ENCODE measurements around the gene ADI1. TPM values are rescaled to one million over a fixed set of nuclear protein-coding genes. Genes with fewer than 3 reads are reported as not detected.

ADI1 gene
- polyA plus RNA-seq, 1 of the 3 experiments (the other 2 are of a cell fraction): 67.2 TPM

DNA sequence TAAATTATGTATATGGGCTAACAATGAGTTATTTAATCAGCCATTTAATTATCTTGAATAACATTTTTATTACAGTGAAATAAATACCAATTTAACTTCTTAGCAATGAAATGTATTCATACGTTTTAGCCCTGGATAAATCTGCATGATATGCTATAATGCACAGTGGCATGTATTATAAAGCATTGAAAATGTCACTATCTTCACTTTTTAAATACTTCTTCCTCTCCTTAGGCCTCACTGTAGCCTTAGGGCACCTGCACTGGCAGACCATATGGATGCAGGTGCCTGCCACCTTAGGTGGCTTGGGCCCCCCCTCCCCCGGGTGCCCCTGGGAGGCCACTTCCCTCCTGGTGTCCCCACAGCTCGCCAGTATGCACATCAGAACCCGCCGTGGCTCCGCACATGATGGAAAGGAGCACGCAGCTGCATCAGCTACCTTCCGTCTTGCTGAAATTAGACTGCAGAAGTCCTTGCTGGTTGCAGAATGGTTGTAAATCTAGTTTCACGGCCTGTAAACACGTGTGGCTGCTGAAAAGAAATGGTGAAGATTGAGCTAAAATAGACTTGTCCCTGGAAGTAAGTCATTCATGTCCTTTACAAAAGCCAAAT lies 56.7 kb downstream of the ADI1 start:
- TF ChIP-seq JUND (IDR thresholded peaks at IDR 0.05) (no peak), NRF1 (IDR thresholded peaks at IDR 0.05; ENCODE audit: low read depth, low read length) (no peak), IRF3 (IDR thresholded peaks at IDR 0.05; ENCODE audit: low read depth, low read length) (no peak), USF1 (IDR thresholded peaks at IDR 0.05; ENCODE audit: borderline replicate concordance, low read depth) (no peak), YY1 (IDR thresholded peaks at IDR 0.05; ENCODE audit: low read depth) (no peak), GABPA (IDR thresholded peaks at IDR 0.05; ENCODE audit: low read depth) (no peak), TAF1 (IDR thresholded peaks at IDR 0.05; ENCODE audit: borderline replicate concordance, low read depth, low read length) (no peak), FOXJ3 (CRISPR knock-in tag; IDR thresholded peaks at IDR 0.05) (no peak), MEF2A (IDR thresholded peaks at IDR 0.05; ENCODE audit: borderline replicate concordance, low read depth) (no peak)
- WGBS (ENCODE audit: low lambda C conversion rate): 74% methylated on average over 10 of the region's 10 CpGs
- CTCF ChIA-PET: interaction anchor here (0.6 to 9.4 kb wide), 27 partner anchors 9 to 264 kb away, joined by 3 to 132 read pairs (median 5); partner anchors contain the start of genes ADI1 and TRAPPC12

GRCh38 chr2:3461801-3462492 lies 57.4 kb downstream of the ADI1 start:
- no peak overlapping the region for H3K9ac ChIP-seq
- H3K27me3 ChIP-seq (ENCODE audit: insufficient read depth): no peaks in the 10 kb centered on the region
- WGBS (ENCODE audit: low lambda C conversion rate): 78% methylated on average over 12 of the region's 12 CpGs
- ChIA-PET CTCF (interaction anchor here (0.6 to 9.4 kb wide), 37 partner anchors 9 to 1390 kb away, joined by 3 to 132 read pairs (median 4); partner anchors contain the start of genes RNASEH1 and TRAPPC12), POLR2A (no interaction called here)
- no peak overlapping the region for H3K4me2 ChIP-seq
- H3K9me2 ChIP-seq: no peaks in the 10 kb centered on the region
- H3K79me2 ChIP-seq (ENCODE audit: insufficient read depth): no peaks in the 10 kb centered on the region
- no peaks in the 10 kb centered on the region for H3K9me3 ChIP-seq
- peaks cover 16 to 22% of the 10 kb centered on the region in 2 experiments; a peak in 3 of 4 replicates for H3K4me1 ChIP-seq (ENCODE audit: control insufficient read depth in 1 of 2, insufficient read depth in 2 of 2, low read depth in 1 of 2, low read length in 1 of 2)
- H3F3A ChIP-seq (replicated peaks; ENCODE audit: insufficient read depth): peaks cover 7% of the 10 kb centered on the region
- H2AFZ ChIP-seq (ENCODE audit: low read depth): no peak overlapping the region
- DNase-seq: peak; percentile 89
- H3K4me3 ChIP-seq (ENCODE audit: low read depth in 2 of 2, low read length in 1 of 2): no peak overlapping the region; a peak in 1 of 4 replicates
- no peak for TF ChIP-seq TAF1 (IDR thresholded peaks at IDR 0.05; ENCODE audit: borderline replicate concordance, low read depth, low read length)
- TF ChIP-seq SMC3 (IDR thresholded peaks at IDR 0.05; ENCODE audit: low read depth, low read length): peak; percentile 71
- TF ChIP-seq MXI1 (IDR thresholded peaks at IDR 0.05; ENCODE audit: low read depth, low read length): 0 out of 2 replicates have a peak, but pooled peaks have one; percentile 44
- peak; percentile 98 for TF ChIP-seq CTCF (IDR thresholded peaks at IDR 0.05)
- peak; percentile 89 for TF ChIP-seq RAD21 (IDR thresholded peaks at IDR 0.05; ENCODE audit: low read length)
- H4K20me1 ChIP-seq (ENCODE audit: insufficient read depth): no peaks in the 10 kb centered on the region
- peaks cover 11 to 41% of the 10 kb centered on the region in 2 experiments for H3K36me3 ChIP-seq (replicated peaks in 1 of 2; ENCODE audit: control insufficient read depth in 1 of 2, insufficient read depth in 2 of 2, low read length in 1 of 2)
- H3K27ac ChIP-seq (ENCODE audit: low read depth in 2 of 2, low read length in 1 of 2): peak overlapping the region in 1 of 2 experiments; percentile 43; a peak in 2 of 4 replicates

More for the DNA sequence above, 56.7 kb downstream of the ADI1 start:
- Histone ChIP-seq H2AFZ (ENCODE audit: low read depth) (no peak overlapping the region), H3K27ac (ENCODE audit: low read depth in 2 of 2, low read length in 1 of 2) (no peak overlapping the region), H3K9ac (no peak overlapping the region), H3K79me2 (ENCODE audit: insufficient read depth) (no peaks in the 10 kb centered on the region), H4K20me1 (ENCODE audit: insufficient read depth) (no peaks in the 10 kb centered on the region), H3F3A (replicated peaks; ENCODE audit: insufficient read depth) (peaks cover 7% of the 10 kb centered on the region), H3K9me2 (no peaks in the 10 kb centered on the region), H3K4me1 (ENCODE audit: control insufficient read depth in 1 of 2, insufficient read depth in 2 of 2, low read depth in 1 of 2, low read length in 1 of 2) (peaks cover 16 to 22% of the 10 kb centered on the region in 2 experiments; a peak in 3 of 4 replicates), H3K27me3 (ENCODE audit: insufficient read depth) (no peaks in the 10 kb centered on the region), H3K4me3 (ENCODE audit: low read depth in 2 of 2, low read length in 1 of 2) (no peak overlapping the region; a peak in 1 of 4 replicates), H3K4me2 (no peak overlapping the region), H3K9me3 (no peaks in the 10 kb centered on the region), H3K36me3 (replicated peaks in 1 of 2; ENCODE audit: control insufficient read depth in 1 of 2, insufficient read depth in 2 of 2, low read length in 1 of 2) (peaks cover 12 to 44% of the 10 kb centered on the region in 2 experiments)
- no peak for DNase-seq
- POLR2A ChIA-PET: no interaction called here

Measured in SK-N-SH (cell line).